SK-N-SH (cell line): ENCODE measurements around the gene CACNA1A. TPM values are rescaled to one million over a fixed set of nuclear protein-coding genes. Genes with fewer than 3 reads are reported as not detected.

Source experiments
- CTCF ChIA-PET: fragments of 300-600, 350-600 bp; formaldehyde crosslinking; extraction: SDS; loops from one replicate; lab custom pipeline; 2021; lab: Yijun Ruan, JAX
- POLR2A ChIA-PET: fragments of 350-600 bp; sonication (Branson Sonifier 250); formaldehyde crosslinking; extraction: SDS; loops from one replicate; lab custom pipeline; 2020; ENCODE audit warnings: antibody characterized with exemption, inconsistent platforms; lab: Yijun Ruan, JAX
- DNase-seq: peaks from one replicate; pipeline ENCODE4 v3.0.0; 2012
- H2AFZ ChIP-seq: fragments of 200-600 bp; sonication (generic); 2 replicates; pipeline ENCODE4 v1.8.1; 2016; ENCODE audit warnings: antibody characterized with exemption, mild to moderate bottlenecking, low read depth
- H3F3A ChIP-seq: fragments of 200-600 bp; sonication (generic); replicated peaks from 2 replicates; pipeline ENCODE3; 2016; ENCODE audit warnings: antibody characterized with exemption, mild to moderate bottlenecking; ENCODE audit not compliant: insufficient read depth
- H3K27ac ChIP-seq, 2 experiments: fragments of 200-500 bp in 1 of 2; fragments of 200-600 bp in 1 of 2; sonication (Bioruptor generic) in 1 of 2; sonication (generic), shearing (Covaris generic) in 1 of 2; 2 replicates each; pipeline versions ENCODE4 v1.5.1 to v1.6.1; 2014 to 2016; ENCODE audit warnings: low read depth in 2 of 2, inconsistent platforms in 1 of 2, low read length in 1 of 2, mild to moderate bottlenecking in 1 of 2, mixed read lengths in 1 of 2
- H3K27me3 ChIP-seq: fragments of 200-600 bp; sonication (generic), shearing (Covaris generic); 2 replicates; pipeline ENCODE4 v1.6.1; 2016; ENCODE audit warnings: mixed run types; ENCODE audit not compliant: insufficient read depth
- H3K36me3 ChIP-seq, 2 experiments: fragments of 200-500 bp in 1 of 2; fragments of 200-600 bp in 1 of 2; sonication (Bioruptor generic) in 1 of 2; sonication (generic) in 1 of 2; replicated peaks in 1 of 2; 2 replicates each; pipeline versions ENCODE3 to v1.5.1; 2014 to 2016; ENCODE audit warnings: low read length in 1 of 2, mild to moderate bottlenecking in 1 of 2; ENCODE audit not compliant: insufficient read depth in 2 of 2, control insufficient read depth in 1 of 2
- H3K4me1 ChIP-seq, 2 experiments: fragments of 200-500 bp in 1 of 2; fragments of 200-600 bp in 1 of 2; sonication (Bioruptor generic) in 1 of 2; sonication (generic), shearing (Covaris generic) in 1 of 2; 2 replicates each; pipeline versions ENCODE4 v1.5.1 to v1.6.1; 2014 to 2016; ENCODE audit warnings: low read depth in 1 of 2, low read length in 1 of 2, mixed run types in 1 of 2; ENCODE audit not compliant: insufficient read depth in 2 of 2, control insufficient read depth in 1 of 2
- H3K4me2 ChIP-seq: fragments of 200-600 bp; sonication (generic), shearing (Covaris generic); 2 replicates; pipeline ENCODE4 v1.6.1; 2017; ENCODE audit warnings: mixed run types
- H3K4me3 ChIP-seq, 2 experiments: fragments of 200-500 bp in 1 of 2; fragments of 200-600 bp in 1 of 2; sonication (Bioruptor generic) in 1 of 2; sonication (generic), shearing (Covaris generic) in 1 of 2; 2 replicates each; pipeline versions ENCODE4 v1.5.1 to v1.8.1; 2014 to 2016; ENCODE audit warnings: low read depth in 2 of 2, inconsistent platforms in 1 of 2, low read length in 1 of 2, mild to moderate bottlenecking in 1 of 2, mixed read lengths in 1 of 2, moderate library complexity in 1 of 2
- H3K79me2 ChIP-seq: fragments of 200-600 bp; sonication (generic); 2 replicates; pipeline ENCODE4 v1.8.1; 2017; ENCODE audit warnings: mild to moderate bottlenecking; ENCODE audit not compliant: insufficient read depth
- H3K9ac ChIP-seq: fragments of 200-600 bp; sonication (generic); 2 replicates; pipeline ENCODE4 v1.6.1; 2017; ENCODE audit warnings: mixed run types
- H3K9me2 ChIP-seq: fragments of 200-600 bp; sonication (generic); 2 replicates; pipeline ENCODE4 v1.6.1; 2017; ENCODE audit warnings: mixed run types
- H3K9me3 ChIP-seq: fragments of 200-600 bp; sonication (generic); 2 replicates; pipeline ENCODE4 v1.6.1; 2017; ENCODE audit warnings: mixed run types, mild to moderate bottlenecking, moderate library complexity
- H4K20me1 ChIP-seq: fragments of 200-600 bp; sonication (generic); 2 replicates; pipeline ENCODE4 v1.6.1; 2017; ENCODE audit warnings: mild to moderate bottlenecking, mixed run types; ENCODE audit not compliant: insufficient read depth
- CHD2 ChIP-seq: fragments of 150-350 bp; IDR thresholded peaks from 2 replicates; pipeline ENCODE4 v1.6.1; 2018; ENCODE audit warnings: low read length; ENCODE audit not compliant: partially characterized antibody
- CTCF ChIP-seq: fragments of 200-600 bp; sonication (generic); IDR thresholded peaks from 2 replicates; pipeline ENCODE4 v1.6.1; 2017; ENCODE audit warnings: antibody characterized with exemption, mild to moderate bottlenecking, moderate library complexity
- ELF1 ChIP-seq: IDR thresholded peaks from 2 replicates; pipeline ENCODE4 v1.4.0; 2012
- EZH2phosphoT487 ChIP-seq: fragments of 200-600 bp; sonication (generic); IDR thresholded peaks from 2 replicates; pipeline ENCODE4 v1.6.1; 2017; ENCODE audit warnings: low read depth, mixed run types, mild to moderate bottlenecking, antibody characterized with exemption, moderate library complexity, borderline replicate concordance
- FOSL2 ChIP-seq: IDR thresholded peaks from 2 replicates; pipeline ENCODE4 v1.4.0; 2012; ENCODE audit warnings: low read depth, mild to moderate bottlenecking, moderate library complexity, borderline replicate concordance
- FOXJ3 ChIP-seq: sonication (generic); formaldehyde crosslinking; IDR thresholded peaks from 2 replicates; pipeline ENCODE4 v1.5.1; 2020; ENCODE audit warnings: mild to moderate bottlenecking, missing genetic modification reagents
- FOXM1 ChIP-seq: IDR thresholded peaks from 2 replicates; pipeline ENCODE4 v1.4.0; 2012; ENCODE audit warnings: low read depth, mild to moderate bottlenecking
- GABPA ChIP-seq: IDR thresholded peaks from 2 replicates; pipeline ENCODE4 v1.4.0; 2012; ENCODE audit warnings: low read depth, mild to moderate bottlenecking
- GATA2 ChIP-seq: sonication (generic); formaldehyde crosslinking; IDR thresholded peaks from 2 replicates; pipeline ENCODE4 v1.5.0; 2020; ENCODE audit warnings: mild to moderate bottlenecking, missing genetic modification reagents
- JUND ChIP-seq: IDR thresholded peaks from 2 replicates; pipeline ENCODE4 v1.4.0; 2012
- NRF1 ChIP-seq: IDR thresholded peaks from 2 replicates; pipeline ENCODE4 v1.6.1; 2012; ENCODE audit warnings: low read depth, mild to moderate bottlenecking, low read length
- PBX3 ChIP-seq: IDR thresholded peaks from 2 replicates; pipeline ENCODE4; 2012
- POLR2AphosphoS5 ChIP-seq: IDR thresholded peaks from 2 replicates; pipeline ENCODE4 v1.6.1; 2012; ENCODE audit warnings: low read depth, low read length
- RAD21 ChIP-seq: IDR thresholded peaks from 2 replicates; pipeline ENCODE4 v1.6.1; 2012; ENCODE audit warnings: mild to moderate bottlenecking, low read length
- RFX5 ChIP-seq: IDR thresholded peaks from 2 replicates; pipeline ENCODE4 v1.6.1; 2012; ENCODE audit warnings: mild to moderate bottlenecking, improper control_type of control experiment, low read length
- RXRA ChIP-seq: IDR thresholded peaks from 2 replicates; pipeline ENCODE4 v1.4.0; 2012; ENCODE audit warnings: low read depth, mild to moderate bottlenecking, borderline replicate concordance
- TAF1 ChIP-seq: IDR thresholded peaks from 2 replicates; pipeline ENCODE4 v1.6.1; 2012; ENCODE audit warnings: low read depth, mild to moderate bottlenecking, low read length, moderate library complexity, borderline replicate concordance
- TEAD4 ChIP-seq: IDR thresholded peaks from 2 replicates; pipeline ENCODE4 v1.4.0; 2012; ENCODE audit warnings: mild to moderate bottlenecking, borderline replicate concordance; ENCODE audit not compliant: insufficient read depth
- USF1 ChIP-seq: IDR thresholded peaks from 2 replicates; pipeline ENCODE4 v1.4.0; 2012; ENCODE audit warnings: low read depth, borderline replicate concordance
- USF2 ChIP-seq: fragments of 150-350 bp; IDR thresholded peaks from 2 replicates; pipeline ENCODE4 v1.6.1; 2017; ENCODE audit warnings: antibody characterized with exemption, low read length, low read depth, borderline replicate concordance
- YY1 ChIP-seq: IDR thresholded peaks from 2 replicates; pipeline ENCODE4 v1.4.0; 2012; ENCODE audit warnings: low read depth, mild to moderate bottlenecking
- WGBS: methylation state at CpG from one replicate; pipeline ENCODE4 v1.1.6; 2017; ENCODE audit warnings: low lambda C conversion rate; 5-methylcytosine and 5-hydroxymethylcytosine counted together
- polyA plus RNA-seq, 3 experiments: library from polyadenylated mRNA; depleted of rRNA; stranded (reverse); fragments of >200 nt; gene quantifications; 2 replicates each; pipeline ENCODE4 v1.2.3, GENCODE V29; 2012

Gene CACNA1A
- polyA plus RNA-seq, 1 of the 3 experiments (the other 2 are of a cell fraction) = 1.3 TPM

GRCh38 chr19:13281567-13282291 lies 224.6 kb downstream of the CACNA1A start:
- Histone ChIP-seq H3K9me3 (no peaks in the 10 kb centered on the region), H3K36me3 (no peaks in the 10 kb centered on the region), H3K79me2 (no peaks in the 10 kb centered on the region), H2AFZ (no peak overlapping the region), H3K9ac (no peak overlapping the region), H3K4me1 (no peaks in the 10 kb centered on the region), H4K20me1 (no peaks in the 10 kb centered on the region), H3K27ac (no peak overlapping the region), H3F3A (no peaks in the 10 kb centered on the region), H3K9me2 (no peaks in the 10 kb centered on the region), H3K4me2 (no peak overlapping the region), H3K4me3 (no peak overlapping the region), H3K27me3 (peaks cover 70% of the 10 kb centered on the region)
- 17% methylated on average over 17 of the region's 24 CpGs for WGBS
- CTCF ChIA-PET = interaction anchor here (0.9 to 3.9 kb wide), 2 partner anchors 304 to 308 kb away, joined by 3 to 21 read pairs; no protein-coding TSS in a partner anchor
- POLR2A ChIA-PET = no interaction called here
- no peak for TF ChIP-seq CHD2
- no peak for TF ChIP-seq USF1
- no peak for DNase-seq

- CTCF ChIA-PET = interaction anchor here (0.6 to 3.9 kb wide), 34 partner anchors 8 to 1553 kb away, joined by 3 to 44 read pairs (median 4); no protein-coding TSS in a partner anchor
- Histone ChIP-seq H3K9ac (no peak overlapping the region), H3K4me2 (no peak overlapping the region)
- no peak for TF ChIP-seq POLR2AphosphoS5
- TF ChIP-seq JUND = no peak
- no peak for TF ChIP-seq EZH2phosphoT487
- peak; percentile 68 for TF ChIP-seq CTCF
- peak; percentile 22 for TF ChIP-seq CHD2
- no peak for TF ChIP-seq RFX5
- TF ChIP-seq NRF1 = no peak
- TF ChIP-seq PBX3 = no peak
- peak; percentile 85 for TF ChIP-seq RAD21
- TF ChIP-seq RXRA = no peak
- no peak for TF ChIP-seq TAF1
- no peak for TF ChIP-seq GABPA
- TF ChIP-seq GATA2 (CRISPR knock-in tag) = no peak
- TF ChIP-seq TEAD4 = no peak
- no peak; the same call in 1 of the 2 replicates for TF ChIP-seq ELF1
- no peak for TF ChIP-seq FOSL2
- no peak for TF ChIP-seq FOXJ3 (CRISPR knock-in tag)
- TF ChIP-seq USF2 = no peak
- TF ChIP-seq YY1 = no peak
- no peak for TF ChIP-seq FOXM1
- TF ChIP-seq USF1 = no peak
Measured at GRCh38 chr19:13277104-13277809, 229.0 kb downstream of the CACNA1A start.

More at GRCh38 chr19:13277104-13277809, 229.0 kb downstream of the CACNA1A start:
- no peaks in the 10 kb centered on the region for H3K9me3 ChIP-seq
- H2AFZ ChIP-seq = peak overlapping the region; percentile 49; the same call in 1 of the 2 replicates
- peak; percentile 76 for DNase-seq
- POLR2A ChIA-PET = no interaction called here
- no peaks in the 10 kb centered on the region for H3K79me2 ChIP-seq
- WGBS = 22% methylated on average over 14 of the region's 17 CpGs
- no peaks in the 10 kb centered on the region for H3K9me2 ChIP-seq
- H3K27ac ChIP-seq = no peak overlapping the region
- H3K36me3 ChIP-seq = no peaks in the 10 kb centered on the region
- peaks cover 35% of the 10 kb centered on the region for H3K27me3 ChIP-seq
- no peak overlapping the region; a peak in 1 of 4 replicates for H3K4me3 ChIP-seq
- no peaks in the 10 kb centered on the region for H3K4me1 ChIP-seq
- no peaks in the 10 kb centered on the region for H3F3A ChIP-seq
- no peaks in the 10 kb centered on the region for H4K20me1 ChIP-seq
